HCT116 (cell line): Measurements from ENCODE around the gene KIAA1755. TPM values are rescaled to one million over a fixed set of nuclear protein-coding genes. Genes with fewer than 3 reads are reported as not detected.
"Not testable (repeated sequence)": the region's sequence is repeated elsewhere in the genome, so short reads cannot be mapped to it uniquely, and the experiment has no call there.

ENCODE experiments used
- ATAC-seq: fragments of 200-7000 bp; cut with Tn5 transposase; 2 replicates; pipeline ENCODE4 v1.9.1; 2020; ENCODE audit warnings: mild to moderate bottlenecking, moderate library complexity
- BruUV-seq: library from RNA; stranded (reverse); fragments of 400-500 nt; replicated peaks from 2 replicates; lab custom pipeline; 2021; lab: Mats Ljungman, UMichigan
- CTCF ChIA-PET: fragments of 300-600 bp; sonication (Branson Sonifier 250); formaldehyde crosslinking; loops from one replicate; lab custom pipeline; 2021; ENCODE audit warnings: antibody characterized with exemption; lab: Charles Lee
- POLR2A ChIA-PET: fragments of 300-600, 350-600 bp; sonication (Branson Sonifier 250); formaldehyde crosslinking; loops from one replicate; lab custom pipeline; 2021; ENCODE audit warnings: antibody characterized with exemption; lab: Charles Lee
- RAD21 ChIA-PET, 2 experiments: fragments of 300-600 bp; sonication (Branson Sonifier 250); formaldehyde crosslinking; loops; one replicate each; lab custom pipeline; 2023; ENCODE audit warnings: low total read pairs in 2 of 2; ENCODE audit not compliant: uncharacterized antibody in 2 of 2, unreplicated experiment in 2 of 2, low non-redundant PET in 1 of 2; lab: Charles Lee
- DNase-seq: peaks from one replicate; pipeline ENCODE4 v3.0.0-alpha.2; 2010; ENCODE audit warnings: low read depth, low spot score
- H2AFZ ChIP-seq: fragments of 200-600 bp; shearing (Covaris generic), sonication (generic); 2 replicates; pipeline ENCODE4 v1.6.1; 2017; ENCODE audit warnings: low read depth, mixed run types, mixed read lengths, antibody characterized with exemption, low read length; ENCODE audit not compliant: poor library complexity, severe bottlenecking
- H3K27ac ChIP-seq: 2 replicates; pipeline ENCODE4 v1.5.1; 2012; ENCODE audit warnings: low read depth, low read length
- H3K27me3 ChIP-seq: fragments of 200-600 bp; sonication (generic); 2 replicates; pipeline ENCODE4 v1.6.1; 2016; ENCODE audit warnings: mixed run types, low read length, mixed read lengths; ENCODE audit not compliant: insufficient read depth
- H3K36me3 ChIP-seq, 2 experiments: fragments of 200-500 bp in 1 of 2; fragments of 200-600 bp in 1 of 2; sonication (Bioruptor generic) in 1 of 2; sonication (generic) in 1 of 2; 2 replicates each; pipeline versions ENCODE4 v1.5.1 to v1.6.1; 2014 to 2016; ENCODE audit warnings: low read length in 2 of 2, inconsistent platforms in 1 of 2, mixed read lengths in 1 of 2, mixed run types in 1 of 2; ENCODE audit not compliant: insufficient read depth in 2 of 2, control insufficient read depth in 1 of 2
- H3K4me1 ChIP-seq, 2 experiments: fragments of 200-600 bp in 1 of 2; sonication (generic) in 1 of 2; 2 replicates each; pipeline versions ENCODE4 v1.5.1 to v1.6.1; 2012 to 2017; ENCODE audit warnings: low read length in 2 of 2, inconsistent platforms in 1 of 2, mild to moderate bottlenecking in 1 of 2, mixed read lengths in 1 of 2, mixed run types in 1 of 2, moderate library complexity in 1 of 2; ENCODE audit not compliant: insufficient read depth in 2 of 2, control insufficient read depth in 1 of 2
- H3K4me2 ChIP-seq: fragments of 200-600 bp; sonication (generic); 2 replicates; pipeline ENCODE4 v1.6.1; 2017; ENCODE audit warnings: mixed run types, low read length, mixed read lengths
- H3K4me3 ChIP-seq, 2 experiments: fragments of 200-600 bp in 1 of 2; sonication (generic) in 1 of 2; replicated peaks in 1 of 2; 2 replicates each; pipeline ENCODE4 v1.5.1; 2011 to 2016; ENCODE audit warnings: low read length in 2 of 2, control low read depth in 1 of 2, low read depth in 1 of 2, mild to moderate bottlenecking in 1 of 2, mixed read lengths in 1 of 2, mixed run types in 1 of 2
- H3K79me2 ChIP-seq: fragments of 200-600 bp; sonication (generic); 2 replicates; pipeline ENCODE4 v1.6.1; 2017; ENCODE audit warnings: mild to moderate bottlenecking, mixed run types, low read length, moderate library complexity, mixed read lengths; ENCODE audit not compliant: insufficient read depth
- H3K9ac ChIP-seq: fragments of 200-600 bp; sonication (generic); 2 replicates; pipeline ENCODE4 v1.6.1; 2016; ENCODE audit warnings: low read length, mixed read lengths
- H3K9me2 ChIP-seq: fragments of 200-600 bp; sonication (generic), shearing (Covaris generic); 2 replicates; pipeline ENCODE4 v1.6.1; 2017; ENCODE audit warnings: mixed run types, mild to moderate bottlenecking, moderate library complexity; ENCODE audit not compliant: insufficient read depth
- H3K9me3 ChIP-seq, 2 experiments: fragments of 200-500 bp in 1 of 2; fragments of 200-600 bp in 1 of 2; sonication (Bioruptor generic) in 1 of 2; sonication (generic) in 1 of 2; 2 replicates each; pipeline ENCODE4 v1.6.1; 2014 to 2017; ENCODE audit warnings: low read length in 2 of 2, mixed read lengths in 2 of 2, inconsistent platforms in 1 of 2, low read depth in 1 of 2, mild to moderate bottlenecking in 1 of 2, mixed run types in 1 of 2, moderate library complexity in 1 of 2; ENCODE audit not compliant: control insufficient read depth in 1 of 2, insufficient read depth in 1 of 2
- H4K20me1 ChIP-seq: fragments of 200-600 bp; sonication (generic), shearing (Covaris generic); 2 replicates; pipeline ENCODE4 v1.6.1; 2017; ENCODE audit warnings: mixed run types, mild to moderate bottlenecking, moderate library complexity; ENCODE audit not compliant: insufficient read depth
- ATF3 ChIP-seq: IDR thresholded peaks from 2 replicates; pipeline ENCODE4 v1.6.1; 2012
- CBX3 ChIP-seq: IDR thresholded peaks from 2 replicates; pipeline ENCODE4 v1.6.1; 2012; ENCODE audit warnings: low read depth
- EGR1 ChIP-seq: IDR thresholded peaks from 2 replicates; pipeline ENCODE4 v1.6.1; 2012; ENCODE audit warnings: low read depth
- ELF1 ChIP-seq: IDR thresholded peaks from 2 replicates; pipeline ENCODE4 v1.6.1; 2012; ENCODE audit warnings: low read depth, borderline replicate concordance
- FOSL1 ChIP-seq: IDR thresholded peaks from 2 replicates; pipeline ENCODE4 v1.6.1; 2012; ENCODE audit warnings: low read depth
- JUND ChIP-seq: IDR thresholded peaks from 2 replicates; pipeline ENCODE4 v1.6.1; 2012
- MAX ChIP-seq: IDR thresholded peaks from 2 replicates; pipeline ENCODE4 v1.6.1; 2012
- POLR2A ChIP-seq: IDR thresholded peaks from 2 replicates; pipeline ENCODE4 v1.7.0; 2011; ENCODE audit warnings: borderline replicate concordance; ENCODE audit not compliant: insufficient read depth, insufficient read length; ENCODE audit errors: extremely low read depth
- POLR2AphosphoS5 ChIP-seq: IDR thresholded peaks from 2 replicates; pipeline ENCODE4 v1.6.1; 2011; ENCODE audit warnings: mild to moderate bottlenecking, low read depth, low read length, moderate library complexity
- RAD21 ChIP-seq: IDR thresholded peaks from 2 replicates; pipeline ENCODE4 v1.6.1; 2012; ENCODE audit warnings: low read depth, mild to moderate bottlenecking
- REST ChIP-seq: IDR thresholded peaks from 2 replicates; pipeline ENCODE4 v1.6.1; 2012; ENCODE audit warnings: low read depth
- SIN3A ChIP-seq: IDR thresholded peaks from 2 replicates; pipeline ENCODE4 v1.6.1; 2012; ENCODE audit warnings: low read depth
- SP1 ChIP-seq: IDR thresholded peaks from 2 replicates; pipeline ENCODE4 v1.6.1; 2012; ENCODE audit warnings: low read depth
- YY1 ChIP-seq: IDR thresholded peaks from 2 replicates; pipeline ENCODE4 v1.6.1; 2011; ENCODE audit warnings: low read length, low read depth, moderate library complexity, mild to moderate bottlenecking; ENCODE audit not compliant: insufficient replicate concordance; ENCODE audit errors: extremely low read depth
- ZFX ChIP-seq: fragments of 450-650 bp; IDR thresholded peaks from 2 replicates; pipeline ENCODE4 v1.6.1; 2017
- ZNF274 ChIP-seq: fragments of 200-500 bp; sonication (Bioruptor generic); IDR thresholded peaks from 2 replicates; pipeline ENCODE4 v1.6.1; 2014; ENCODE audit warnings: mild to moderate bottlenecking, low read depth, low read length, inconsistent platforms
- intact Hi-C: fragments of 100-400 bp; cut with micrococcal nuclease; formaldehyde crosslinking; loops from 2 replicates; pipeline ENCODE4 v1.10.0; 2022
- total RNA-seq: library from RNA; stranded (reverse); gene quantifications from one replicate; pipeline ENCODE4 v1.2.1, GENCODE V29; 2021; ENCODE audit not compliant: unreplicated experiment

KIAA1755 gene
- total RNA-seq, 1 experiment from 2014 or later: not detected

GRCh38 chr20:38252292-38253288 lies 7.9 kb downstream of the KIAA1755 start:
- Histone ChIP-seq H4K20me1 (no peaks in the 10 kb centered on the region), H3K79me2 (no peaks in the 10 kb centered on the region), H3K27ac (no peak overlapping the region), H3K4me2 (no peak overlapping the region), H2AFZ (no peak overlapping the region), H3K36me3 (no peaks in the 10 kb centered on the region), H3K27me3 (no peaks in the 10 kb centered on the region), H3K4me1 (no peaks in the 10 kb centered on the region), H3K9me3 (no peaks in the 10 kb centered on the region)
- DNase-seq: no peak
- RAD21 ChIA-PET: no interaction called here
- TF ChIP-seq FOSL1 (no peak), MAX (no peak), REST (no peak), ELF1 (no peak), POLR2A (no peak), ZNF274 (no peak), JUND (no peak), EGR1 (no peak), SIN3A (no peak), CBX3 (no peak), POLR2AphosphoS5 (no peak), RAD21 (no peak), YY1 (no peak), ZFX (no peak), SP1 (no peak), ATF3 (no peak)
- TF ChIP-seq, all 23 proteins: peak for 0
- no TSS peak for BruUV-seq
- Histone ChIP-seq H3K4me3 (no peak overlapping the region), H3K9me2 (no peaks in the 10 kb centered on the region), H3K9ac (no peak overlapping the region)
- ChIA-PET POLR2A (no interaction called here), CTCF (no interaction called here)
- intact Hi-C loops: no loop called here
- no peak for ATAC-seq

- CTCF ChIA-PET, H2AFZ ChIP-seq, H3K9ac ChIP-seq, H3K27me3 ChIP-seq, POLR2A ChIA-PET, H3K36me3 ChIP-seq, ATAC-seq, intact Hi-C loops, H3K4me1 ChIP-seq, DNase-seq, H3K4me3 ChIP-seq, H4K20me1 ChIP-seq, H3K4me2 ChIP-seq, H3K9me2 ChIP-seq, BruUV-seq, H3K9me3 ChIP-seq, H3K79me2 ChIP-seq, RAD21 ChIA-PET, H3K27ac ChIP-seq: not testable (repeated sequence)
Observed at GRCh38 chr20:38251441-38251840, 9.1 kb downstream of the KIAA1755 start.
